NCI-H2171 treated with DMSO at 0.1 percent for 48 hours (cell line): ENCODE measurements around the gene ARL8A.
"Not testable (repeated sequence)": the region's sequence is repeated elsewhere in the genome, so short reads cannot be mapped to it uniquely, and the experiment has no call there.

Experiments used
- DNase-seq: peaks from one replicate; lab custom pipeline; 2025; lab: John Stamatoyannopoulos, UW

The ARL8A gene

DNA sequence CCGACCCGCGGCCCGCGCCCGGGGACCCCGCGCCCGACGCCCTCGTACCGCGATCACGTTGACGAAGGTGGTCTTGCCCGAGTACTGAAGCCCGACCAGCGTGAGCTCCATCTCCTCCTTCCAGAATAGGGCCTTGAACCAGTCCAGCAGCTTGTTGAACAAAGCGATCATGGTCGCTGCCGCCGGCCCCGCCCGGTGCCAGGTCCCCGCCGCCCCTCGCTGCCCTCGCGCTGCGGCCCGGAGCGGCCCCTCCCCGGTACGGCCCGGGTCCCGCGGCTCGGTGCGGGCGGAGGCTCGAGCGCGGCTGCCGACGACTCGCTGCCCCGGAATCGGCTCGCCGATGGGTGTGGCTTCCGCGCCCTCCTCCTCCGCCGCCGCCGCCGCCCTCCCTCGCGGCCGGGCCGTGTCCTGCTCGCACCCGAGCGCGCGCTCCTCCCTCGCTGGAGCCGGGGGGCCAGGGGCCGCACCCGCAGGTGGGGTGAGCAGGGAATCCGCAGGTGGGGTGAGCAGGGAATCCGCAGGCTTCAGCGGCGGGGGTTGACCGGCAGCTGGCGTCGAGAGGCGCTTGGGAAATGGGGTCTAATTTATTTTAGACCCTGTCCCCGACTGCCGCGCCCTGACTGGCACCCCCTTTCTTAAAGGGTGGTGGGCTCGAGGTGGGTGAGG is at the start of gene ARL8A:
Gene ARL8A (minus strand): TSS at position 336 of the 666 bp plus-strand sequence. CDS start 165 bp downstream, at position 171.
- peak; percentile 50 for DNase-seq

DNA sequence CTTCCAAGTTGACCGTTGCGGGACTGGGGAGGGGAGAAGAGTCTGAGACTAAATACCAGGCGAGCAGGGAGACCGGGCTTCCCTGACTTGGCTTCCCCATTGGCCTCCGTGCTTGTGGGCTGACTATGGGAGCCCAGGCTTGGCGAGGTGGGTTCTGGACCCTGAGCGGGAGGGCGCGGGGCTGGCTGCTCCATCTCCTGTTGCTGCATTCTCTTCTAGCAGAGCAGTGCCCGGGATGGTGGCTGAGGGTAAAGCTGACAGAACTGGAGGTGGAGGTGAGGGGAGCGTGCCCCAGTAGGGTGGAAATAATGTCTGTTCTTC is 49.8 kb upstream of the ARL8A start:
- no peak for DNase-seq

DNA sequence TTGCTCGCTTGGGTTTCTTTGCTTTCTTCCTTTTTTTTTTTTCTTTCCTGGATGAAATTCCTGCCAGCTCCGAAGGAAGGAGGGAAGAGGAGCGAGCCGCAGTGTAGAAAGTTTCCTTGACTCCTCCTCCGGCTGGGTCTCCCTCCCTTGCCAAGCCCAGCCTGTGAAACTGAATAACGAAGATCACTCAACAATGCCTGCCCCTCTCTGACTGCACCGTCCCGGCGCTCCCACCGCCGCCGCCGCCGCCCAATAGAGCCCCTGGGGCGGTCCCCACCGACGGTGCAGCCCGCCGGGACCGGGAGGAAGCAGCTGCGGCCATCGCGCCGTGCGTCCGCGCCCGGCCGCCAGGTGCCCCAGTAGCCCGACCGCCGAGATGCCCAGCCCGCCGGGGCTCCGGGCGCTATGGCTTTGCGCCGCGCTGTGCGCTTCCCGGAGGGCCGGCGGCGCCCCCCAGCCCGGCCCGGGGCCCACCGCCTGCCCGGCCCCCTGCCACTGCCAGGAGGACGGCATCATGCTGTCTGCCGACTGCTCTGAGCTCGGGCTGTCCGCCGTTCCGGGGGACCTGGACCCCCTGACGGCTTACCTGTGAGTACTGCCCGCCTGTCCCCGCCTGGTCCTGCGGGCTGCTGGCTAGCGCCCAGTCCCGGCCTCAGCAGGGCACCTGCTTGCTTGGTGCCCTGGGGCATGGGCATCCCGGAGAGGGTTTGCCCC is 49.2 kb upstream of the ARL8A start, which contains the start of gene LGR6:
Gene LGR6 (plus strand): TSS at position 186 of the 714 bp plus-strand sequence. CDS start 191 bp downstream, at position 377.
- no peak for DNase-seq

- DNase-seq = peak; percentile 40
Observed at GRCh38 chr1:202192770-202193613, 48.5 kb upstream of the ARL8A start.

DNA sequence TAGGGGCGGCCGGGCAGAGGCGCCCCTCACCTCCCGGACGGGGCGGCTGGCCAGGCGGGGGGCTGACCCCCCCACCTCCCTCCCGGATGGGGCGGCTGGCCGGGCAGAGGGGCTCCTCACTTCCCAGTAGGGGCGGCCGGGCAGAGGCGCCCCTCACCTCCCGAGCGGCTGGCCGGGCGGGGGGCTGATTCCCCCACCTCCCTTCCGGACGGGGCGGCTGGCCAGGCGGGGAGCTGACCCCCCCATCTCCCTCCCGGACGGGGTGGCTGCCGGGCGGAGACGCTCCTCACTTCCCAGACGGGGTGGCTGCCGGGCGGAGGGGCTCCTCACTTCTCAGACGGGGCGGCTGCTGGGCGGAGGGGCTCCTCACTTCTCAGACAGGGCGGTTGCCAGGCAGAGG is 46.9 kb upstream of the ARL8A start:
- not testable (repeated sequence) for DNase-seq

GRCh38 chr1:202189918-202190715 is 45.6 kb upstream of the ARL8A start:
- DNase-seq = no peak

DNA sequence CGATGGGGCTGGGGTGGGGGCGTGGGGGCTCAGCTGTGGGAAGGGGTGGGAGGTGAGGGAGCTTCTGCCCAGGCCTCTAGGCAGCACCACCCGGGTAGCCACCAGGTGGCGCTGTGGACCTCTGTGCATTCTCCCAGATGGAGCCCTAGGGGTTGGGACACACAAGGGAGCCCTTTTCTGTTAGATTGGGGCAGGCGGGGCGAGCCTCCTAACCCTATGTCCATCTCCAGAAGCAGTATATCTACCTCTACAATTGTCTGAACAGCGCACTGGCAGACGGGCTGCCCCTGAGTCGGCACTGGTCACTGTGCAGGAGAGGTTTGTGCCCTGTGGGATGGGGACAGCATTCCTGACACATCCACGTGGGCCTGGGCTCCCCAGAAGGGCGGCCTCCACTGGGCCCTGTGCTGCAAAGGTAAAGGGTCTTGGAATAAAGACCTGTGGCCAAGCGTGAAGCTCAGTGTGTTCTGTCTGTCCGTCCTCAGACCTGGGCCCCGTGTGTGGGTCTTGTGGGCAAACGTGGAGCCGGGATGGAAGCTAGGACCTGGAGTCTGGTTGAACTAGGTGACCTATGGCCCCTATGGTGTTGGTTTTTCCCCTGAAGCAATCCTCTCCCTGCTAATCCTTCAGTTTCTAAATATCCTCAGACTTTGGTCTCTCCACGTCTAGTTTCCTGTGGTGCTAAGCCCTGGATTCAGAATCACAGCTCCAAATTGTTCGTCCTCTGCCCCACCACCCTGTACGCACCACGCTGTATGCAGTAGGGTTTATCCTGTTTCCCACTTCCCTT is 44.7 kb upstream of the ARL8A start:
- DNase-seq = peak; percentile 41

- DNase-seq = no peak
Observed at GRCh38 chr1:202187697-202188407, 43.3 kb upstream of the ARL8A start.

DNA sequence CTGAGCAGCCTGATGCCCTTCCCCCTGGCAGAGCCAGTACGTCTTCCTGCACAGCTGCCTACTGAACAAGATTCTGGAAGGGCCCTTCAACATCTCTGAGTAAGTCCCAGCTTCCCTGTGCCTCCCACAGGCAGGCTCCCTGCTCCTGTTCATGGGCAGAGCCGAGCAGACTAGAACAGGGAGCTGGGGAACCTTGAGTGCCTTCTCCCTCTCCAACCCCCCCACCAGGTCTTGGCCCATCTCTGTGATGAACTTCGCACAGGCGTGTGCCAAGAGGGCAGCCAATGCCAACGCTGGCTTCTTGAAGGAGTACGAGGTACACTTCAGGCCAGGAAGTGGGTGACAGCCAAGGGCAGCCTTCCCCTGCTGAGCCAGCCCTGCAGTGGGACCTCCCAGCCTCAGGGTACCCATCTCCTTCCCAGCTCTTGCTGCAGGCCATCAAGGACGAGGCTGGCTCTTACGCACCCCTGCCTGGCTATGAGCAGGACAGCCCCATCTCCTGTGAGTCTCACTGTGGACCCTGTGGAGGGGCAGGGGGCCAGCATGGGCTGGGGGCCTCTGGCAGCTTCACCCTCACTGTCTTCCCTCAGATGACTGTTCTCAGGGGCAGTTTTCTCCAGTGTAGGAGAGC is 42.6 kb upstream of the ARL8A start:
- no peak for DNase-seq

DNA sequence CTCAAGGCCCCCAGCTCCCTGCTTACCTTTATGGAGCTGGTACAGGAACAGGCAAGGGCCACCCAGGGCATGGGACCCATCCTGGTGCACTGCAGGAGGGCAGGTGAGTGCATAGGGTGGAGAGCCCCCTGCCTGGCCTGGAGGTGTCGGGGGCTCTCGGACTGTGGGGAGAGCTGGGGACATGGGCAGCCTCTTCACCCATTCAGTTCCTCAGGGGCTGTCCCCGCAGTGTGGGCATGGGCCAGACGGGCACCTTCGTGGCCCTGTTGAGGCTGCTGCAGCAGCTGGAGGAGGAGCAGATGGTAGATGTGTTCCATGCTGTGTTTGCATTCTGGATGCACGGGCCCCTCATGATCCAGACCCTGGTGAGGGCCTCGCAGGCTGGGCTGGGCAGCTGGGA is 41.8 kb upstream of the ARL8A start:
- DNase-seq = peak; percentile 27

- DNase-seq = peak; percentile 72
Observed at GRCh38 chr1:202184750-202185460, 40.4 kb upstream of the ARL8A start.

DNA sequence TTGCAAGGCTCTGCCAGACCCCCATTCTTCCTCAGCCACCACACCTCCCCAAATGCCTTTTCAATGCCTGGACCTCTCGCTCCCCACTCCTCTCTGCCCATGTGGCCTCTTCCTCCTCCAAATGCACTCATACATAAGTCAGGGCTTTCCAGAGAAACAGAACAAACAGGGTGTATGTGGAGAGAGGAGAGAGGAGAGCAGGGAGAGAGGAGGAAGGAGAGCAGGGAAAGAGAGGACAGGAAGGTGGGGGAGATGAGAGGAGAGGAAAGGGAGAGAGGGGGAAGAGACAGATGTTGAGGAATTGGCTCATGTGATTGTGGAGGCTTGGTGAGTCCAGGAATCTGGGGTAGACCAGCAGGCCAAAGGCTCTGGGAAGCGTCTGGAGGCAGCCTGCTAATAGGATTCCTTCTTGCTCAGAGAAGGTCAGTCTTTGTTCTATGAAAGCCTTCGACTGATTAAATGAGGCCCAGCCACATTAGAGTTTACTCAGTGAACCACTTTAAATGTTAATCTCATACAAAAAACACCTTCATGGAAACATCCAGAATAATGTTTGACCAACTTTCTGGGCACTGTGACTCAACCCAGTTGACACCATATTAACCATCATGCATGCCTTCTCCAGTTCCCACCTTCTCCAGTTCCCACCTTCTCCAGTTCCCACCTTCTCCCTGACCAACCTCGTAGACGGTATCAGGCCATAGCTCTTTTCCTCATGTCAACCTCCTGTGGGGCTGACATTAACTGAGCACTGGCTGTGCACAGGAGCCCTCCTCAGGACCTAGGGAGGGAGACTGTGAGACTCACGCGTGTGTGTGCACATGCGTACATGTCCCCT is 37.7 kb upstream of the ARL8A start:
- DNase-seq = no peak

DNA sequence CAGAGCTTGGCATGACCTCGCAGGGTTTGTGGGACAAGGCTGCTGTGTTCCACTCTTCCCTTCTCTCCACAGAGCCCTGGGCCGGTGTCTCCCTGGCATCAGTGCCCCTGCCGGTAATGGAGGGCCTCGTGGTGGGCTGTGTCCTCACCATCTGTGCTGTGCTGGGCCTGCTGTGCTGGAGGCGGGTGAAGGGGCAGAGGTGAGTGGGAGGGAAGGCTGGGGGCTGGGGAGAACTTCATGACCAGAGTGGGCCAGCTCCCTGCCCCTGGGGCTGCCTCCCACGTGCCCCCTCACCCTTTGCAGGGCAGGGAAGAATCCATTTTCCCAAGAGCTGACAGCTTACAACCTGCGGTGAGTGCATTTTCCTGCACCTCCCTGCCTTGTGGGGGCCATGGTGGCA is 37.0 kb upstream of the ARL8A start:
- DNase-seq = no peak

GRCh38 chr1:202180751-202181139 is 36.2 kb upstream of the ARL8A start:
- not testable (repeated sequence) for DNase-seq

- no peak for DNase-seq
Observed at GRCh38 chr1:202179828-202180750, 35.6 kb upstream of the ARL8A start.

DNA sequence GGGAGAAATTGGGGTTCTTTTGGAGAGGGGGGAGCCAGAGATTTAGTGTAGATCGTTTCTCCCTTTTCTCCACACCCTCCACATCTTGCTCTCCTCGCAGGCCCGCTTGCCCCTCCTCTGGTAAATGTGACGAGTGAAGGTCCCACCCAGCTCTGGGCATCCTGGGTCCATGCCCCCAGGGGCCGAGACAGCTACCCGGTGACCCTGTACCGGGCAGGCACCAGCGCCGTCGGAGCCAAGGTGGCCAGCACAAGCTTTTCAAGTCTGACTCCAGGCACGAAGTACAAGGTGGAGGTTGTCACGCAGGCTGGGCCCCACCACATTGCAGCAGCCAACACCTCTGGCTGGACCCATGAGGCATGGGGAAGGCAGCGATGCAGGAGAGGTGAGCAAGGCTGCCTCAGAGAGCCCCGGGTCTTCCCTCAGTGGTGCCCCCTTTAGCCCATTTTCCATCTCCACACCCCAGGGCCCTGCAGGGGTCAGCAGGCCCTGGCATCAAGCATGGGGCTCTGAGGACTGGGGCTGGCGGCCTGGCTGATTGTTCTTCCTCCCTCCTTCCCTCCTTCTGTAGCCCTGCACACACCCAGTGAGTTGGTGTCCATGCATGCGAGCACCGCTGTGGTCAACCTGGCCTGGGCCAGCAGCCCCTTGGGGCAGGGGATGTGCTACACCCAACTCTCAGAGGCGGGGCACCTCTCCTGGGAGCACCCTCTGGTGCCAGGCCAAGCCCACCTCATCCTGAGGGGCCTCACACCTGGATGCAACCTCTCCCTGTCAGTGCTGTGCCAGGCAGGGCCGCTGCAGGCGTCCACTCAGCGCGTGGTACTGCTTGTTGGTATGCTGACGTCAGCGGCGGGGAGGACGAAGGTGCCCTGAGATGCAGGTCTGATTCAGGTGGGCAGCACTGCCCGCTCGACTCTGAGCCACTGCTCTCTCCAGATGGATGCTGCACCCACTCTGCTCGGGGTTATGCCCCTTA is 32.7 kb upstream of the ARL8A start:
- no peak for DNase-seq
